Panc1 (cell line): ENCODE results near the gene NALCN. TPM values are rescaled to one million over a fixed set of nuclear protein-coding genes. Genes with fewer than 3 reads are reported as not detected.

Experiments used
- ATAC-seq: fragments of 200-7000 bp; cut with Tn5 transposase; 2 replicates; pipeline ENCODE4 v1.9.1; 2020; ENCODE audit warnings: mild to moderate bottlenecking, moderate library complexity
- BruUV-seq: library from RNA; stranded (reverse); fragments of 400-500 nt; replicated peaks from 2 replicates; lab custom pipeline; 2021; lab: Mats Ljungman, UMichigan
- CTCF ChIA-PET: fragments of 300-600 bp; sonication (Branson Sonifier 250); formaldehyde crosslinking; loops from one replicate; lab custom pipeline; 2022; ENCODE audit warnings: antibody characterized with exemption; lab: Charles Lee
- POLR2A ChIA-PET: fragments of 300-600 bp; sonication (Branson Sonifier 250); formaldehyde crosslinking; loops from one replicate; lab custom pipeline; 2022; ENCODE audit warnings: antibody characterized with exemption; lab: Charles Lee
- DNase-seq: peaks from one replicate; pipeline ENCODE4 v3.0.0-alpha.2; 2010; ENCODE audit warnings: low read depth, low spot score
- H3K27ac ChIP-seq: 2 replicates; pipeline ENCODE4 v1.5.1; 2011; ENCODE audit warnings: mild to moderate bottlenecking, low read length, inconsistent platforms
- H3K27me3 ChIP-seq: fragments of 200-500 bp; sonication (Bioruptor generic); 2 replicates; pipeline ENCODE4 v1.6.0; 2014; ENCODE audit warnings: low read length, inconsistent platforms; ENCODE audit not compliant: control insufficient read depth, insufficient read depth
- H3K36me3 ChIP-seq: fragments of 200-500 bp; sonication (Bioruptor generic); 2 replicates; pipeline ENCODE4 v1.5.1; 2014; ENCODE audit warnings: inconsistent platforms, mild to moderate bottlenecking, low read length, moderate library complexity; ENCODE audit not compliant: control insufficient read depth, insufficient read depth
- H3K4me1 ChIP-seq: 2 replicates; pipeline ENCODE4 v1.5.1; 2011; ENCODE audit warnings: inconsistent platforms, mild to moderate bottlenecking, low read length, moderate library complexity; ENCODE audit not compliant: control insufficient read depth, insufficient read depth
- H3K4me3 ChIP-seq, 2 experiments: 2 replicates each; pipeline ENCODE4 v1.5.1; 2011 to 2012; ENCODE audit warnings: low read depth in 2 of 2, low read length in 2 of 2, mild to moderate bottlenecking in 2 of 2, inconsistent platforms in 1 of 2, moderate library complexity in 1 of 2
- H3K9me3 ChIP-seq: fragments of 200-500 bp; sonication (Bioruptor generic); 2 replicates; pipeline ENCODE4 v1.5.1; 2014; ENCODE audit warnings: low read depth, mild to moderate bottlenecking, inconsistent platforms, low read length, moderate library complexity; ENCODE audit not compliant: control insufficient read depth, insufficient read depth
- CTCF ChIP-seq: fragments of 450-650 bp; IDR thresholded peaks from 2 replicates; pipeline ENCODE4 v1.5.1; 2017; ENCODE audit warnings: mild to moderate bottlenecking
- POLR2AphosphoS5 ChIP-seq: IDR thresholded peaks from 2 replicates; pipeline ENCODE4 v1.6.1; 2012; ENCODE audit warnings: mild to moderate bottlenecking, low read depth, low read length, moderate library complexity
- REST ChIP-seq, 2 experiments: IDR thresholded peaks; 2 replicates each; pipeline ENCODE4 v1.6.1; 2011 to 2012; ENCODE audit warnings: low read depth in 2 of 2, control low read depth in 1 of 2, low read length in 1 of 2, mild to moderate bottlenecking in 1 of 2, moderate library complexity in 1 of 2; ENCODE audit not compliant: insufficient read depth in 1 of 2
- SIN3A ChIP-seq: IDR thresholded peaks from 2 replicates; pipeline ENCODE4 v1.6.1; 2012; ENCODE audit warnings: low read depth, mild to moderate bottlenecking, low read length, moderate library complexity, borderline replicate concordance; ENCODE audit not compliant: insufficient read depth
- TCF7L2 ChIP-seq: IDR thresholded peaks from 2 replicates; pipeline ENCODE4 v1.6.1; 2011; ENCODE audit warnings: mild to moderate bottlenecking, low read depth, low read length, inconsistent platforms
- in situ Hi-C: cut with HindIII; loops from 2 replicates; pipeline ENCODE4 v1.10.0; 2016; ENCODE audit warnings: low sequenced_read_pairs, low pct_unique_long_range_greater_than_20kb
- intact Hi-C: fragments of 100-400 bp; cut with micrococcal nuclease; formaldehyde crosslinking; loops from one replicate; pipeline ENCODE4 v1.10.0; 2022; ENCODE audit not compliant: unreplicated experiment
- total RNA-seq: library from RNA; stranded (reverse); gene quantifications from one replicate; pipeline ENCODE4 v1.2.1, GENCODE V29; 2021; ENCODE audit not compliant: unreplicated experiment

NALCN gene
- total RNA-seq, 1 experiment from 2014 or later: 10.9 TPM

- Histone ChIP-seq H3K9me3 (no peaks in the 10 kb centered on the region), H3K27ac (no peak overlapping the region), H3K4me1 (no peaks in the 10 kb centered on the region), H3K36me3 (no peaks in the 10 kb centered on the region), H3K4me3 (no peak overlapping the region), H3K27me3 (no peaks in the 10 kb centered on the region)
- no peak for TF ChIP-seq SIN3A
- TF ChIP-seq POLR2AphosphoS5: no peak
- TF ChIP-seq CTCF: no peak
- no peak for TF ChIP-seq TCF7L2
- TF ChIP-seq REST (IDR thresholded peaks at IDR 0.05; ENCODE audit: insufficient read depth in 1 of 2, low read depth in 2 of 2, low read length in 1 of 2): no peak
- ATAC-seq (no peak), DNase-seq (no peak)
- intact Hi-C loops: no loop called here
- in situ Hi-C loops: no loop called here
- no TSS peak for BruUV-seq
- POLR2A ChIA-PET: interaction anchor here (0.6 kb wide), 1 partner anchor 1312 kb away, joined by 3 read pairs; no protein-coding TSS in a partner anchor
- CTCF ChIA-PET: no interaction called here
These were observed 126.5 kb downstream of the NALCN start for GRCh38 chr13:101289764-101290163.

- Histone ChIP-seq H3K27ac (no peak overlapping the region), H3K9me3 (no peaks in the 10 kb centered on the region), H3K4me1 (no peaks in the 10 kb centered on the region), H3K4me3 (no peak overlapping the region), H3K36me3 (no peaks in the 10 kb centered on the region), H3K27me3 (no peaks in the 10 kb centered on the region)
- BruUV-seq: no TSS peak
- in situ Hi-C loops (no loop called here), intact Hi-C loops (no loop called here)
- ChIA-PET CTCF (no interaction called here), POLR2A (no interaction called here)
- TF ChIP-seq CTCF: no peak
- TF ChIP-seq REST (IDR thresholded peaks at IDR 0.05; ENCODE audit: insufficient read depth in 1 of 2, low read depth in 2 of 2, low read length in 1 of 2): no peak
- TF ChIP-seq POLR2AphosphoS5: no peak
- no peak for TF ChIP-seq SIN3A
- TF ChIP-seq TCF7L2: no peak
- no peak for DNase-seq
- ATAC-seq: no peak
These were observed 132.5 kb downstream of the NALCN start for GRCh38 chr13:101283782-101284181.
